RPMI8226 (cell line): Measurements from ENCODE around the gene CR1.
A peak's percentile ranks its signal among the peaks of the same experiment; 100 is the strongest.
"Not testable (repeated sequence)": the region's sequence is repeated elsewhere in the genome, so short reads cannot be mapped to it uniquely, and the experiment has no call there.

Experiments used
- DNase-seq: peaks from one replicate; pipeline ENCODE4 v3.0.0-alpha.2; 2015

Gene CR1

GRCh38 chr1:207591205-207591604 lies 95.2 kb downstream of the CR1 start:
- DNase-seq: not testable (repeated sequence)

GRCh38 chr1:207594095-207594494 lies 98.1 kb downstream of the CR1 start:
- DNase-seq: not testable (repeated sequence)

- no peak for DNase-seq
Measured at GRCh38 chr1:207603777-207604176, 107.8 kb downstream of the CR1 start.

GRCh38 chr1:207605444-207606361 lies 109.7 kb downstream of the CR1 start:
- no peak for DNase-seq

GRCh38 chr1:207606362-207606755 lies 110.4 kb downstream of the CR1 start:
- no peak for DNase-seq

- DNase-seq: no peak
Measured at GRCh38 chr1:207612762-207613161, 116.8 kb downstream of the CR1 start.

- peak; percentile 60 for DNase-seq
Measured at GRCh38 chr1:207619871-207620542, 124.0 kb downstream of the CR1 start.

- no peak for DNase-seq
Measured at GRCh38 chr1:207620543-207620893, 124.6 kb downstream of the CR1 start.

- not testable (repeated sequence) for DNase-seq
Measured at GRCh38 chr1:207625504-207626071, 129.6 kb downstream of the CR1 start.

- DNase-seq: no peak
Measured at GRCh38 chr1:207626972-207627337, 131.0 kb downstream of the CR1 start.

GRCh38 chr1:207627496-207627895 lies 131.5 kb downstream of the CR1 start:
- no peak for DNase-seq

- no peak for DNase-seq
Measured at GRCh38 chr1:207628776-207629175, 132.8 kb downstream of the CR1 start.

GRCh38 chr1:207631137-207631536 lies 135.2 kb downstream of the CR1 start:
- no peak for DNase-seq

- no peak for DNase-seq
Measured at GRCh38 chr1:207633226-207633625, 137.3 kb downstream of the CR1 start.

- DNase-seq: not testable (repeated sequence)
Measured at GRCh38 chr1:207633699-207634289, 137.8 kb downstream of the CR1 start.

GRCh38 chr1:207634293-207634692 lies 138.3 kb downstream of the CR1 start:
- not testable (repeated sequence) for DNase-seq

GRCh38 chr1:207635569-207636186 lies 139.7 kb downstream of the CR1 start:
- DNase-seq: not testable (repeated sequence)

GRCh38 chr1:207638487-207639145 lies 142.7 kb downstream of the CR1 start:
- DNase-seq: not testable (repeated sequence)

GRCh38 chr1:207639362-207639761 lies 143.4 kb downstream of the CR1 start:
- DNase-seq: not testable (repeated sequence)

GRCh38 chr1:207644166-207644851 lies 148.4 kb downstream of the CR1 start:
- DNase-seq: no peak

GRCh38 chr1:207644852-207645634 lies 149.1 kb downstream of the CR1 start, which contains the start of gene CR1L:
CR1L (plus strand) TSS chr1:207645133; CDS start chr1:207645234, 101 bp downstream.
- DNase-seq: no peak
